Naive thymus-derived CD8-positive, alpha-beta T cell (primary cell): ENCODE measurements around the gene NT5C2. TPM values are rescaled to one million over a fixed set of nuclear protein-coding genes. Genes with fewer than 3 reads are reported as not detected.

Experiments used
- ATAC-seq, 2 donors: fragments of 150-1000 bp; cut with Tn5 transposase in 1 of 2; sonication (Bioruptor Pico), chemical (Tn5 transposase) in 1 of 2; 1 replicate in 1 of 2; 2 replicates in 1 of 2; pipeline ENCODE4 v1.10.0; 2021; ENCODE audit warnings: mild to moderate bottlenecking in 2 of 2, moderate library complexity in 2 of 2
- POLR2A ChIA-PET: fragments of 350-600 bp; sonication (Branson Sonifier 250); formaldehyde crosslinking; loops from one replicate; lab custom pipeline; 2021; ENCODE audit warnings: antibody characterized with exemption; lab: Charles Lee
- DNase-seq, 10 donors: peaks; one replicate each; pipeline versions ENCODE4 v3.0.0 to v3.0.0-alpha.2; 2020 to 2022
- H3K27ac Mint-ChIP-seq, 10 donors: one replicate each; pipeline ENCODE4 v1.8.0; 2020 to 2022; ENCODE audit warnings: mild to moderate bottlenecking in 10 of 10, mixed read lengths in 10 of 10, moderate library complexity in 4 of 10, inconsistent platforms in 1 of 10
- H3K27me3 Mint-ChIP-seq, 5 donors: one replicate each; pipeline ENCODE4 v1.8.0; 2021 to 2022; ENCODE audit warnings: mixed read lengths in 5 of 5
- H3K36me3 Mint-ChIP-seq, 3 donors: one replicate each; pipeline ENCODE4 v1.8.0; 2020 to 2022; ENCODE audit warnings: mixed read lengths in 3 of 3, mild to moderate bottlenecking in 2 of 3, inconsistent platforms in 1 of 3
- H3K4me1 Mint-ChIP-seq, 4 donors: one replicate each; pipeline ENCODE4 v1.8.0; 2021 to 2022; ENCODE audit warnings: mixed read lengths in 4 of 4
- H3K4me3 Mint-ChIP-seq, 10 donors: one replicate each; pipeline ENCODE4 v1.8.0; 2020 to 2022; ENCODE audit warnings: mild to moderate bottlenecking in 10 of 10, mixed read lengths in 10 of 10, moderate library complexity in 6 of 10, inconsistent platforms in 1 of 10
- H3K9me3 Mint-ChIP-seq, 9 donors: one replicate each; pipeline ENCODE4 v1.8.0; 2020 to 2022; ENCODE audit warnings: mixed read lengths in 9 of 9, mild to moderate bottlenecking in 3 of 9, inconsistent platforms in 1 of 9, moderate library complexity in 1 of 9
- polyA plus RNA-seq, 3 donors: library from polyadenylated mRNA; unstranded; fragments of 300-500 nt; fragmentation: Illumina TruSeq; gene quantifications; one replicate each; pipeline ENCODE4 v1.2.3, GENCODE V29; 2021
- total RNA-seq, 8 experiments: library from RNA in 2 of 8; stranded (reverse) in 2 of 8; gene quantifications; one replicate each; pipeline ENCODE4 v1.2.3 and lab custom pipeline; 2021 to 2026

The NT5C2 gene
- total and polyA plus RNA-seq, 5 experiments from 2014 or later: 48.1 to 94.7 (median 63.9) TPM

DNA sequence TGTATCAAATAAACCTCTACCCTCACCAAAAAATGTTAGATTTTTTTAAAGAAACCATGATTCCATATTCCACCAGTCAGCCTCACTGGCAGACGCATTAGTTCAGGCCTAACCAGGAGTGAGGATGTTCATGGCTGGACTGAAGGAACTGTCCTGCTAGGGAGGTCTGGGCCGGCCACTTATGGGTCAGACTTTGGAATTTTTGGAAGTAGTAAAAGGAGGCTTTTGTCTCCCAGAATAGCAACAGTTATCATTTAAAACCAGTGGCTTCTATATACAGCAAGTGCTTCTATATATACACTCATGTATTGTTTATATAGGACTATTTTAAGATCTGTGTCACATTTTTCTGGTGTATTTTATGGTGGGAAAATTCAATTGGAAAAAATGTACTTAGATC lies 154.5 kb downstream of the NT5C2 start:
- no peak for DNase-seq
- POLR2A ChIA-PET: no interaction called here
- H3K4me1 Mint-ChIP-seq: peaks cover 0 to 3% (median 0%) of the 10 kb centered on the region in 4 donors
- no peak overlapping the region for H3K4me3 Mint-ChIP-seq
- no peak overlapping the region for H3K27ac Mint-ChIP-seq
- no peaks in the 10 kb centered on the region for H3K9me3 Mint-ChIP-seq
- no peaks in the 10 kb centered on the region for H3K27me3 Mint-ChIP-seq
- peaks cover 0 to 2% (median 0%) of the 10 kb centered on the region in 3 donors for H3K36me3 Mint-ChIP-seq
- no peak for ATAC-seq

Other genes starting within 250 kb of the NT5C2 start
- gene RPEL1, start 52.6 kb upstream of the NT5C2 start, total RNA-seq: not detected
- not detected for gene RPEL1, start 52.6 kb upstream of the NT5C2 start, polyA plus RNA-seq
- gene INA, start 83.9 kb upstream of the NT5C2 start, total RNA-seq: not detected
- not detected for gene INA, start 83.9 kb upstream of the NT5C2 start, polyA plus RNA-seq
- 1 to 10 TPM; 7.9 to 8.1 TPM for gene PCGF6, start 157.9 kb upstream of the NT5C2 start, total RNA-seq
- 1 to 10 TPM; 4.4 to 7.2 (median 5.3) TPM for gene PCGF6, start 157.9 kb upstream of the NT5C2 start, polyA plus RNA-seq
- gene TAF5, start 174.7 kb upstream of the NT5C2 start, total RNA-seq: 1 to 10 TPM; 6.2 to 6.6 TPM
- 1 to 10 TPM; 1.3 to 3.7 (median 2.6) TPM for gene TAF5, start 174.7 kb upstream of the NT5C2 start, polyA plus RNA-seq
- 100 to 1,000 TPM; 140 to 146 TPM for gene ATP5MK, start 203.2 kb upstream of the NT5C2 start, total RNA-seq
- 100 to 1,000 TPM; 385 to 601 (median 461) TPM for gene ATP5MK, start 203.2 kb upstream of the NT5C2 start, polyA plus RNA-seq
- gene PDCD11, start 203.4 kb upstream of the NT5C2 start, total RNA-seq: 10 to 100 TPM; 40.3 to 44.2 TPM
- gene PDCD11, start 203.4 kb upstream of the NT5C2 start, polyA plus RNA-seq: 10 to 100 TPM in 1 of 3 donors, 1 to 10 TPM in 2; 8.6 to 14.9 (median 9.9) TPM